HG02852 (cell line): ENCODE data around the gene IMP3.
A peak's percentile ranks its signal among the peaks of the same experiment; 100 is the strongest.

Experiments
- ATAC-seq: cut with Tn5 transposase; IDR thresholded peaks from one replicate; pipeline ENCODE4 v1.9.1; 2021; ENCODE audit warnings: mild to moderate bottlenecking, moderate library complexity; ENCODE audit not compliant: unreplicated experiment

Gene IMP3

DNA sequence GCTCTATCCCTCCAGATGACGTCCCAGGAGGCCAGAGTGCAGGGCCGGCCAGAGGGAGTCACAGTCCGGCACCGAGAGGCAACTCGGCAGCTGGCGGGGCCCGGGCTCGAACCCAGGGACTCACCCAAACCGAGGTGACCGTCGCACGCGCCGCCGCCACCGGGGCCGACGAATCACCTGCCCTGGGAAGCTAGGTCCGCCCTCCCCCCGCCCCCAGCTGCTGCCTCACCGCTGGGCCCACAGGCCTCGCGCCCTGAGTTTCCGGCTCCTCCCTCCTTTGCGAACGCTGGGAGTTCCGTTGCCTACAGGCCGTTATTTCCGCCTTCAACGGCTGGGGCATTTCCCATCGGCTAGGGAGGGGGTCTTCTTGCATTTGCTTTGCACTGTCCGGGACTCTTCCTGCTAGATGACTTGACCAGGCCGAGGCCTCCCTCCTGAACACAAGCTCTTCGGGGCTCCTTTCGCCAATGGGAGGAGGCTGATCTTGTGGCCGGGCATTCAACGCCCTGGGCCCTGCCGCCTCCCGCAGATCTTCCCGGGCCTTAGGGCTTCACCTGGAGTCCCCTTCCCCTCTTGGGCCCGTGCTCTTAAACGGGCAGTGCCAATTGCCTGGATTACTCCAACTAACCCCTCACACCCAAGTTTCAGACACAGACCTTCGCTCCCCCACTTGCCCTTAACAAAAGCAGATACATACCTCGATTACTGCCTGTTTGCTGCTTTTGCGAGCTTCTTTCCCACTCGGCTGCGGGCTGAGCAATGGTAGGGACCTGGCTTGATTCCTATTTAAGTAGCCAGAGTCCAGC lies 14.3 kb downstream of the IMP3 start, which contains the start of gene SNUPN:
TSS of gene SNUPN (minus strand) at position 184 of the 806 bp plus-strand sequence. CDS start 4,674 bp downstream, outside the sequence.
- peak; percentile 75 for ATAC-seq

DNA sequence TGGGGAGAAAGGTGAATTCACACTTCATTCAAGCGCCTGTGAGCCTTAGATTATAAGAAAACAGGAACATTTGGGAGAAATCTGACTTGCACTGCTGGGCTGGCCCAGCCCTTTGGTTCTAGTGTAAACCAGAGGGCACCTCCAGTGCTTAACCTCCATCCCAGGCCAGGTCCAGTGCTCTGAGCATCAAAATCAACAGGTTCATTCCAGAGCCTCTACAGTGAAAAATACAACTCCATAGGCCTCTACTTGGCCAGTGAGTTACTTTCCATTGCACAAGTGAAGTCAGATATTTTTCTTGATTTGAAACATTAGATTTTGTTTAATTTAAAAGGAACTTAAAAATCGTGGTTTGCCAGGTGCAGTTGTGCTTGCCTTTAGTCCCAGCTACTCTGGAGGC lies 17.5 kb downstream of the IMP3 start:
- ATAC-seq: no peak

DNA sequence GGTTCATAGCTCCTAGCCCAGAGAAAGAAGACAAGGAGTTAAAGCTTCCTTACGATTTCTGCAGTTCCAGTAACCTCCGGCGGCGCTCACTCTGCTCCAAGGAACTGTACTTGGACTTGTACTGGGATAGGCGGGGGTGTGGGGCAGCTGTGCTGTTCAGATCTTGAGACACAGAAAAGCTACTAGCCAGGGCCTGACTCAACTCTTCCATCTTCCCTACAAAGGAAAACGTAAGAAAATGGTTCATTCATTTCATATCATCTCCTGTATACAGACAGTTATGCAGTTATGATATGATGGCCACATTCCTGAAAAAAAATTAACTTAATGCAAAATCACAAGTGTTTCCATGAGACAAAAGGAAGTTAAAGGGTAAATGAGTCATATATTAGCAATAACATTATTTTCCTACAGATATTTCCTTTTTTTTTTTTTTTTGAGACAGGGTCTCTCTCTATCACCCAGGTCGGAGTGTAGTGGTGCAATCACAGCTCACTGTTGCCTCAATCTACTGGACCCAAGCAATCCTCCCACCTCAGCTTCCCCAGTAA lies 19.1 kb downstream of the IMP3 start:
- no peak for ATAC-seq

DNA sequence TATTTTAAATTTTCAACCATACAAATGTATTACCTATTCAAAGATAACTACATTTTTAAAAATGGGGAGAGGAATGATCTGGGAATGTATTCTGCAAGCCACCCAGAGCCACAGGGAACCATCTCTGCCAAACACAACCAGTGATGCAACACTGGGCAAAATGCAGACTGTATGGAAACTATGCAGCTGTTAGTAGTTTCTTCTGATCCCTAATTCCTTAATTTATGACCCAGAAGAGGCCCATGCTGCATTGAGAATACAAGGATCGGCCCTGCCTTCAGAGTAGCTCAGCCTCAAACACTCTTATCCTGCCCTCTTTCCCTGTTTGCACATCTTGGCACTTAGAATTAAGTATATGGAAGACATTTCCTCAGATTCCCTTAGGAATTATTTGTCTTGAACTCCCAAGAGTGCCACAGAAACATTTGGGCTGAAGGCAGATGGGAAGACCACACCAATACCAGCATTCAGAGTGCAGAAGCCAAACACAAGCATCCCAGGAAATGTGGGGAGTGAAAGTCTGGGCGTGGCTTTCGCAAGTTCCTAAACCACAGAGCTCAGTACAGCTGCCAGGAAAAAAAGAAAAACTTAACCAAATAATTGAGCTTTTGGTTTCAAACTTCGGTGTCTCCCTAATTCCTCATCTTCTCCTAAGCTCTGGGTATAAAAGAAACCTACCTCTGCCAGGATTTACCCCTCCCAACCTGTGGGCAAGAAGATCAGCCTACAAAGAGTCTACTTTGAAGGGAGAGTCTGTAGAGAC lies 19.8 kb downstream of the IMP3 start:
- ATAC-seq: no peak

DNA sequence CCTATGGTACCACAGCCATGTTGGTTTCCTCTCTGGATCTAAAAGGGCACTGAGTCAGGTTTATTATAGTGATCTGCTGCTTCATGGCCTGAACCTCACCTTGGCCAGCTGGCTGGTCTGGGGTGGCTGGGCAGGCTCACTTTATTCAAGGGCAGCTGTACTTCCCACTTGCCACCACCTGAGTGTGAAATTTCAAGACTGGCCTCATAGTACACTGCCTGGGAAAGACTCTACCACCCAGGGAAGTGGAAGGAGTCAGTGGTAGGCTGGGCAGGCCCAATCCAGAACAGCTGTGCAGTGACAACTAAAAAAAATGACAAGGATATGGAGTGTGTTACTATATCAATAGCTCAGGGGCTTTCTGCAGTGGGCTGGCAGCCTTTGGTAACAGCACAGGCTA lies 23.3 kb downstream of the IMP3 start:
- ATAC-seq: no peak

DNA sequence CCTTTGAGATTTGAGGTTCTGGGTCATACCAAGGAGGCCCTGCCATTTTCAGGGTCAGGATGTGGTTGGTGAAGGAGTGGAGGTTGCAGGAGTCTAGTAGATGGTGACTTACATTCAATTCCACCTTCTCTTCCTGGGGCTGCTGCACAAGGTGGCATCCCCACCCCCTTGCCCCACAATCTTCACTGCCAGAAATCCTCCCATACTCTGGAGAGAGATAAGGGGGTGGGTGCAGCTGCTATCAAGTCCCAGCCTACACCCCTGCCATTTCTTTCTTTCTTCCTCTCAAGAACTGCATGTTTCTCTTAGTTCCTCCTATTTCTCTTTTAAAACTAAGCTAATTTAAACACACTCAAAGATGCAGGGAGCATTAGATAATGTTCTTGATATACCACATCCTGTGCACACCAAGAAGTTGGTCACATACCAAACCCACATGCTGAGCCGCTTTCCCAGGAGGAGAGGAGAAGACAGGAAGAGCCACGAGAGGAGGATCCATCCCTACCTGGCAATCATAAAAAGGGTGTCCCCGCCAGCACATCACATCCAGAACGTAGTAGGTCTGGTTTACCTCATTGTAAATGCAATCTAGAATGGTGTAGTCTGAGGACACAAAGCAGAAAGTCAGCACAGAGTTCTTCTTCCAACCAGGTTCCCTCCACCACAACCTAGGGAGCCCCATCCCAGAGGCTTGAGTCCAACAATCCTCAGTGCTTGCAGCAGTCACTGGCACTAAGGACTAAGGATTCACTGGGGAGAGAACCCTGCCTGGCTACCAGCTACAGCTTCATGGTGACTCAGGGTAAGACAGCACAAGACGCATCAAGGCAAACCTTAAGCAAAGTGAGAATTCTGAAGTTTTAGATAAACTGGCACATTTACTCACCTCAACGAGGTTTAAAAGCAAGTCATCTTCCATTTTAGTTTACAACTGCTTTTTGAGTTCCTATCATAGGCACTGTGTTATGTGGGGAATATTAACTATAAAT lies 33.0 kb downstream of the IMP3 start:
- ATAC-seq: no peak

GRCh38 chr15:75606026-75606425 lies 34.0 kb downstream of the IMP3 start:
- ATAC-seq: no peak

GRCh38 chr15:75599401-75599800 lies 40.6 kb downstream of the IMP3 start:
- no peak for ATAC-seq

GRCh38 chr15:75598361-75598760 lies 41.7 kb downstream of the IMP3 start:
- ATAC-seq: no peak

DNA sequence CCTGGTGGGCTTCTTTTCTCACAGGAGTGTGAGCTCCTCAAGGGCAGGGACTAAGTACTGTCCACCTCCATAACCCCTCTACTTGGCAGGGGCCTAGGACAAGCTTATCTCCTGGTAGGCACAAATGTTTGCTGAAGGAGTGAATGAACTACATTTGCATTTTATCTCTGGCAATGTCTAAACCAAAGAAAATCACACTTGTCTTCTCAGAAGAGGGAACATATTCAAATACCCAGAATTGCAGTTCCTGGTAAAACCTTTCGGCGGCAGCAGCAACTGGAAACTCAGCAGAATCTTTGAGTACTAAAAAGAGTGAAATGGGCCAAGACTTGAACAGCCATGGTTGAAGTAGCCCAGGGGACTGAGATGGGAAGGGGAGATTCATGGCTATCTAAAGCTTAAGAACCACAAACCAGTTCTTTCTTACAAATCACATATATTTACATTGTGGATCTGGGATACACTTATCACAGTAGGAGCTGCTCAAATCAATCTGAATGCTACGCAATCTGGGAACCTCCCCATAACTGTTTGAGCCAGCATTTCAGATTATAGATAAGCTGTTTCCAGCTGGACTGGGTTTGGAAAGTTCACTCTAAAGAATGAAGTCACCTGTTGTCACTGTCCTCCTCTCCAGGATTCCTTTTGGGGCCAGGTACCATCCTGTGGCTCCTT lies 42.2 kb downstream of the IMP3 start:
- ATAC-seq: no peak

GRCh38 chr15:75596703-75597345 lies 43.2 kb downstream of the IMP3 start:
- no peak for ATAC-seq

GRCh38 chr15:75594276-75594675 lies 45.7 kb downstream of the IMP3 start:
- no peak for ATAC-seq

DNA sequence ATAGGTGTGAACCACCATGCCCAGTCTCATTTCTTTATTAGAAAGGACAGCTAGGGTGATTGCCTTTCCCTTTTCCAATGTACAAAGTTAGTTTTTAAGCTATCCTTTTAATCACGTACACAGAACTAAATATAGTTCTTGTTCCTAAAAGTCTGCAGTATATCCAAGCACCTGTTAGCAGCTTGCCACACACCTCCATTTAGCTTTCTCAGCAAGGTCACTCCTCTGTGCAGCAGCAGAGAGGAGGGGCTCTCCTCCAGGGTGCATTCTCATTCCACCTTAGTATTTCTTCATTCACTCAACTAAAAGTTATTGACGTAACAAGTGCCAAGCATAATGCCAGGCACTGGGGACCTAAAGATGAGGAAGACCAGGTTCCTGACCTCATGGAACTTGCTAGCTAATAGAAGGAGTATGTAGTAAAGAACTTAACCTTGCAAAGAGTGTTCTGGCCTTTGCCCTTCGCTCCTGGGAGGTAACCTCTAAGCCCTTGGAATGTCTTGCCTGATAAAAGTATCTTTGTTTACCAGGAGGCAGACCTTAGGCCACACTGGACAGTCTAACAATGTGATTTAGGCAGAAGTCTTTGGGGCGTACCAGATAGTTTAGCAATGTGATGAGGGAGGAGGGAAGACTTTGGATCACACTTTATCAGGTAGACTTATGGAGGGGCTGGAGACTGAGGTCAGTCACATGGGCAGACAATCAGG lies 48.2 kb downstream of the IMP3 start:
- ATAC-seq: no peak

- ATAC-seq: no peak
Measured at GRCh38 chr15:75590239-75590638, 49.8 kb downstream of the IMP3 start.
